WERI-Rb-1 (cell line): ENCODE measurements around the gene NDRG3.

Experiments
- DNase-seq: peaks from one replicate; pipeline ENCODE4 v3.0.0-alpha.2; 2020
- H3K27ac ChIP-seq: fragments of 250-450 bp; sonication (Bioruptor Pico); 2 replicates; pipeline ENCODE4 v1.5.1; 2020; ENCODE audit warnings: mild to moderate bottlenecking, moderate library complexity
- H3K27me3 ChIP-seq: fragments of 250-450 bp; sonication (Bioruptor Pico); 2 replicates; pipeline ENCODE4 v1.5.1; 2021; ENCODE audit warnings: mild to moderate bottlenecking, low read depth, moderate library complexity; ENCODE audit not compliant: insufficient read depth, severe bottlenecking
- H3K36me3 ChIP-seq: fragments of 250-450 bp; sonication (Bioruptor Pico); 2 replicates; pipeline ENCODE4 v1.5.1; 2020; ENCODE audit warnings: mild to moderate bottlenecking, moderate library complexity
- H3K4me3 ChIP-seq: 2 replicates; pipeline ENCODE4 v1.5.1; 2011; ENCODE audit warnings: low read depth, mild to moderate bottlenecking, control low read depth, low read length
- H3K9me3 ChIP-seq: fragments of 250-450 bp; sonication (Bioruptor Pico); 2 replicates; pipeline ENCODE4 v1.5.1; 2021; ENCODE audit warnings: mild to moderate bottlenecking, moderate library complexity; ENCODE audit not compliant: severe bottlenecking
- TF ChIP-seq, protein P1 (sequence below): IDR thresholded peaks from 2 replicates; pipeline ENCODE4 v1.5.1; 2011; ENCODE audit warnings: low read depth, mild to moderate bottlenecking, control low read depth, inconsistent platforms, low read length

The NDRG3 gene

DNA sequence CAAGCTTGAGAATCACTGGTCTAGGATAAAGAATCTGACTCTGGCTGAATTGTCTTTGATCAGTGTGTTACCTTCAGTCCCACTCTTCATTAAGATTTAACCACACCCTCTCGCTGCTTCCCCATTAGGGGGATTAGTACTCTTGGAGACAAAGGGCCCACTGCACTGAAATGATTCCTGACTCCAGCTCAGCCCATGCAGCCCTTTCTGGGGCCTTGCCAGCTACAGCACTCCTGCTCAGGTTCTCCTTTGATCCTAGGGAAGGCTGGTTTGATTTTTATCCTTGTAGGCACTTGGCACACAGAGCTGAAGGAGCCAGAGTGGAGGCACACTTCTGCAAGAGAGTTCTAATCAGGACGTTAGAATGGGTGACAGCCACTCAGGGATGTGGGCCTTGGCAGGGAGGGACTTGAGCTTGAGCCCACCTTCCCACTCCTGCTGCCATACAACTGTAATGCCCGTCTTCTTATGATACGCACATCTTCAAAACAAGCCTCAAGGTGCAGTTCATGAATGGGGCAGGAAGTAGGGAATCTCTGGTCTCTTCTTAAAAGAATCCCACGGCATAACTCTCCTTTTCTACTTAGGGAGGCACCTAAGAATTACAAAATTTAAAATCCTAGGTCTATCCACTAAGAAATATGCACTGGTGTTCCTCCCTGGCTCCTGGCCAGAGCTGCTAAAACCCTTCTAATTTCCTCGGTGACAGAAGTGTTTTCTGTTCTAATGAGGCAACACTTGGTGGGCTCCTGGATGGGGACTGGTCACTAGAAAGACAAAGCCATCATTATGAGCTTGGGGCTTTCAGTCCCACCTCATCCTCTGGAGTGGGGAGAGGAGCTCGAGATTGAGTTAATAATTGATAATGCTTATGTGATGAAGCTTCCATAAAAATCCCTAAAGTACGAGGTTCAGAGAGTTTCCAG lies 98.4 kb downstream of the NDRG3 start:
- TF ChIP-seq, protein P1, sequence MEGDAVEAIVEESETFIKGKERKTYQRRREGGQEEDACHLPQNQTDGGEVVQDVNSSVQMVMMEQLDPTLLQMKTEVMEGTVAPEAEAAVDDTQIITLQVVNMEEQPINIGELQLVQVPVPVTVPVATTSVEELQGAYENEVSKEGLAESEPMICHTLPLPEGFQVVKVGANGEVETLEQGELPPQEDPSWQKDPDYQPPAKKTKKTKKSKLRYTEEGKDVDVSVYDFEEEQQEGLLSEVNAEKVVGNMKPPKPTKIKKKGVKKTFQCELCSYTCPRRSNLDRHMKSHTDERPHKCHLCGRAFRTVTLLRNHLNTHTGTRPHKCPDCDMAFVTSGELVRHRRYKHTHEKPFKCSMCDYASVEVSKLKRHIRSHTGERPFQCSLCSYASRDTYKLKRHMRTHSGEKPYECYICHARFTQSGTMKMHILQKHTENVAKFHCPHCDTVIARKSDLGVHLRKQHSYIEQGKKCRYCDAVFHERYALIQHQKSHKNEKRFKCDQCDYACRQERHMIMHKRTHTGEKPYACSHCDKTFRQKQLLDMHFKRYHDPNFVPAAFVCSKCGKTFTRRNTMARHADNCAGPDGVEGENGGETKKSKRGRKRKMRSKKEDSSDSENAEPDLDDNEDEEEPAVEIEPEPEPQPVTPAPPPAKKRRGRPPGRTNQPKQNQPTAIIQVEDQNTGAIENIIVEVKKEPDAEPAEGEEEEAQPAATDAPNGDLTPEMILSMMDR, result no peak
- H3K36me3 ChIP-seq, result peaks cover 4% of the 10 kb centered on the region; the same call in 1 of the 2 replicates
- no peak for DNase-seq
- no peaks in the 10 kb centered on the region for H3K9me3 ChIP-seq
- no peak overlapping the region for H3K4me3 ChIP-seq
- H3K27me3 ChIP-seq, result no peaks in the 10 kb centered on the region
- H3K27ac ChIP-seq, result no peak overlapping the region; the same call in 1 of the 2 replicates

DNA sequence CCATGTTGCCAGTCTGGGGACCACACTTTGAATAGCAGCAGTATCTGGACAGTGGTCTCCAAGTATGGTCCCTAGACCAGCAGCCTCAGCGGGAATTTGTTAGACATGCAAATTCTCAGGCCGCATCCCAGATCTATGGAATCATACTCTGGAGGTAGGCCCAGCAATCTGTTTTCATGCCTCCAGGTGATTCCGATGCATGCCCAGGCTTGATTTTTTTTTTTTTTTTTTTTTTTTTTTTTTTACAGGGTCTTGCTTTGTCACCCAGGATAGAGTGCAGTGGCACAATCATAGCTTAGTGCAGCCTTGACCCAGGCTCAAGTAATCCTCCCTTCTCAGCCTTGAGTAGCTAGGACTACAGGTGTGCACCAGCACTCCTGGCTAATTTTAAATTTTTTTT lies 99.2 kb downstream of the NDRG3 start:
- TF ChIP-seq, protein P1, result no peak
- no peaks in the 10 kb centered on the region for H3K27me3 ChIP-seq
- H3K27ac ChIP-seq, result no peak overlapping the region
- no peak for DNase-seq
- peaks cover 4% of the 10 kb centered on the region; the same call in 1 of the 2 replicates for H3K36me3 ChIP-seq
- no peaks in the 10 kb centered on the region for H3K9me3 ChIP-seq
- H3K4me3 ChIP-seq, result no peak overlapping the region

DNA sequence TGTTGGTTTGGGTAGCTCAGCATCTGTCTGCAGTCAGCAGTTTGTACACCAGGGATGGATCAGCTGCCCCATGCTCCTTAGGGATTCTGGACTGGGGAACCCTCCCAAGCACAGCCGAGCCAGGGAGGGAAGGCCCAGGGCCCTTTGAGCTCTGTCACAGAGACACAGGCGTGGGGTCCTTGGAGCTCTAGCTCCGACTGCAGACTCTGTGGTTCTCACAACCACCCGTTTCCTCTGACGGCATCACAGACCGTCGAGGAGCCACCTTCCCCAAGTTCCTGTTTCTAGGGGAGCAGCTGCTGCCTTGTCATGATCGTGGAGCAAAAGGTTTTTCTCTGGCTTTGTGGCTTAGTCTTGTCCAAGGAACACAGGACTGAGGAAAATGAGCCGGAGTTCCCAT lies 99.9 kb downstream of the NDRG3 start, which contains the start of gene SLA2:
SLA2 (minus strand) TSS at position 199 of the 400 bp plus-strand sequence. CDS start 4,861 bp downstream, outside the sequence.
- H3K27me3 ChIP-seq, result no peaks in the 10 kb centered on the region
- H3K4me3 ChIP-seq, result no peak within 1 kb of the TSS
- no peaks in the 10 kb centered on the region for H3K9me3 ChIP-seq
- no peak within 1 kb of the TSS for H3K27ac ChIP-seq
- no peaks in the 10 kb centered on the region for H3K36me3 ChIP-seq
- TF ChIP-seq, protein P1, result no peak
- DNase-seq, result no peak

DNA sequence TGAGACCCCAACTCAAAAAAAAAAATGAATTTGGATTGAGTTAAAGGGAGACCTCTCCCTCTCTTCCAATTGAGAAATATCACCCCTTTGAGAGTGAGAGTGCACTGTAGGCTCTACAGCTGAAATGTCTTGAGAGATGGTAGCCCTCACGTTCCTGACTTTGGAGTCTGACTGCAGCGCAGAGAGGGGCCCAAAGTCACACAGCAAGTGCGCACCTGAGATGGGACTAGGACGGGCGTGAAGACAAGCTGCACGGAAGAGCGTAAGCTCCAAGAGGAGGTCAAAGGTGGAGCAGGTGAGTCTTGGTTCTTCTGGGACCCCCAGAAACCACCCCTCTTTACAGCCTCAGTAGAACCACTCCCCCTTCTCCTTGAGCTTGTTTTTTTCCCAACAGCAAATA lies 100.5 kb downstream of the NDRG3 start:
- H3K9me3 ChIP-seq, result no peaks in the 10 kb centered on the region
- no peaks in the 10 kb centered on the region for H3K36me3 ChIP-seq
- H3K27me3 ChIP-seq, result no peaks in the 10 kb centered on the region
- no peak overlapping the region for H3K4me3 ChIP-seq
- no peak for DNase-seq
- TF ChIP-seq, protein P1, result no peak
- H3K27ac ChIP-seq, result no peak overlapping the region

DNA sequence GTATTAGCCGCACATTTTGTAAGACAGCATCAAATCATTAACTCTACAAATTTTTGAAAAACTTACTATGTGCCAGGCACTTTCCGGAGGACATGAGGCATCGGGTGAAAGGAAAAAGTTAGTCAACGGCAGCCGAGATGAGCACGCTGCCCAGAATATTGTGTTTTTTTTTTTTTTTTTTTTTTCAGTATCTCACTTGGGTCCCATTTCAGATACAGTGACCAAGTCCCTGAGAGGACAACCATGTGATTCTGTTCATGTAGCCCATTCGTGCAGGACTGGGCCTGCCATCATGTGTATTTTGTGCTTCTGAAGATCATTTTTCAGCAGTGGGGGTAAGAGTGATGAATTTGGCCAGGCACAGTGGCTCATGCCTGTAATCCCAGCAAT lies 101.2 kb downstream of the NDRG3 start:
- TF ChIP-seq, protein P1, result no peak
- no peak for DNase-seq
- Histone ChIP-seq H3K9me3 (no peaks in the 10 kb centered on the region), H3K36me3 (no peaks in the 10 kb centered on the region), H3K27ac (no peak overlapping the region), H3K27me3 (no peaks in the 10 kb centered on the region), H3K4me3 (no peak overlapping the region)
